Endodermal cell (in vitro differentiated cells): ENCODE measurements around the gene ANKRD44. TPM values are rescaled to one million over a fixed set of nuclear protein-coding genes. Genes with fewer than 3 reads are reported as not detected.

ENCODE experiments used
- DNase-seq: peaks from one replicate; pipeline ENCODE4 v3.0.0-alpha.2; 2017
- H3K27ac ChIP-seq: 2 replicates; pipeline ENCODE4 v1.5.1; 2013; ENCODE audit warnings: mild to moderate bottlenecking, low read depth, low read length, moderate library complexity
- H3K27me3 ChIP-seq: 2 replicates; pipeline ENCODE4 v1.6.1; 2013; ENCODE audit warnings: mild to moderate bottlenecking, low read length, moderate library complexity; ENCODE audit not compliant: insufficient read depth, control insufficient read depth, poor library complexity, severe bottlenecking
- H3K36me3 ChIP-seq: 2 replicates; pipeline ENCODE4 v1.7.0; 2013; ENCODE audit warnings: mild to moderate bottlenecking, low read length, moderate library complexity; ENCODE audit not compliant: control insufficient read depth, insufficient read depth
- H3K4me1 ChIP-seq: one replicate; pipeline ENCODE4 v1.7.0; 2013; ENCODE audit warnings: low read length; ENCODE audit not compliant: control insufficient read depth, insufficient read depth
- H3K4me3 ChIP-seq: 2 replicates; pipeline ENCODE4 v1.5.1; 2013; ENCODE audit warnings: mild to moderate bottlenecking, low read length, moderate library complexity
- H3K9ac ChIP-seq: 2 replicates; pipeline ENCODE4 v1.6.1; 2013; ENCODE audit warnings: mild to moderate bottlenecking, low read length, moderate library complexity; ENCODE audit not compliant: poor library complexity, severe bottlenecking; ENCODE audit errors: extremely low read depth
- H3K9me3 ChIP-seq: 2 replicates; pipeline ENCODE4 v1.6.1; 2013; ENCODE audit warnings: mild to moderate bottlenecking, low read length, moderate library complexity; ENCODE audit not compliant: control insufficient read depth
- H3K27ac Mint-ChIP-seq: 2 replicates; pipeline ENCODE4 v1.8.0; 2020; ENCODE audit warnings: mixed read lengths
- H3K27me3 Mint-ChIP-seq: 2 replicates; pipeline ENCODE4 v1.8.0; 2021; ENCODE audit warnings: mild to moderate bottlenecking, mixed read lengths; ENCODE audit not compliant: insufficient read depth
- H3K36me3 Mint-ChIP-seq: 2 replicates; pipeline ENCODE4 v1.8.0; 2020; ENCODE audit warnings: low read depth, mixed read lengths
- H3K4me1 Mint-ChIP-seq: 2 replicates; pipeline ENCODE4 v1.8.0; 2020; ENCODE audit warnings: mixed read lengths
- H3K4me3 Mint-ChIP-seq: 2 replicates; pipeline ENCODE4 v1.8.0; 2020; ENCODE audit warnings: mild to moderate bottlenecking, moderate library complexity, mixed read lengths
- H3K9me3 Mint-ChIP-seq: 2 replicates; pipeline ENCODE4 v1.8.0; 2020; ENCODE audit warnings: mild to moderate bottlenecking, mixed read lengths
- CTCF ChIP-seq: fragments of 200-600 bp; sonication (generic); conservative IDR thresholded peaks from 2 replicates; pipeline ENCODE4 v1.5.0; 2021; ENCODE audit warnings: antibody characterized with exemption, mild to moderate bottlenecking
- WGBS, 2 experiments: methylation state at CpG; one replicate each; pipeline versions ENCODE4 v1.1.5 to v1.1.7; 2013; ENCODE audit warnings: missing lambda C conversion rate in 2 of 2, mixed read lengths in 1 of 2; ENCODE audit not compliant: insufficient coverage in 1 of 2, insufficient read length in 1 of 2; 5-methylcytosine and 5-hydroxymethylcytosine counted together
- total RNA-seq, 2 donors: library from RNA; stranded (reverse); fragmentation: NEBNext Ultra II Directional in 1 of 2; extraction: Animal tissue kit (Norgen Biotek cat#: 25700) in 1 of 2; gene quantifications; 2 replicates in 1 of 2; 3 replicates in 1 of 2; pipeline ENCODE4 v1.2.1, GENCODE V29; 2021

ANKRD44 gene
- total RNA-seq, 2 donors from 2014 or later: 6.2 to 10.6 TPM

GRCh38 chr2:197259470-197259999 is 51.0 kb downstream of the ANKRD44 start:
- DNase-seq: no peak
- Histone ChIP-seq H3K9ac (no peak overlapping the region), H3K27ac (no peak overlapping the region), H3K27me3 (no peaks in the 10 kb centered on the region), H3K36me3 (no peaks in the 10 kb centered on the region), H3K9me3 (no peaks in the 10 kb centered on the region), H3K4me1 (no peaks in the 10 kb centered on the region), H3K4me3 (no peak overlapping the region)
- Mint-ChIP-seq H3K4me1 (peaks cover 4% of the 10 kb centered on the region), H3K4me3 (no peak overlapping the region), H3K9me3 (no peaks in the 10 kb centered on the region), H3K36me3 (no peaks in the 10 kb centered on the region), H3K27ac (no peak overlapping the region), H3K27me3 (no peaks in the 10 kb centered on the region)
- no peak for TF ChIP-seq CTCF
- WGBS, 2 experiments: 97 to 100% methylated on average over 1 to 3 of the region's 3 CpGs

GRCh38 chr2:197258580-197258979 is 52.0 kb downstream of the ANKRD44 start:
- no peaks in the 10 kb centered on the region for H3K9me3 ChIP-seq
- H3K36me3 ChIP-seq: no peaks in the 10 kb centered on the region
- no peak overlapping the region for H3K27ac ChIP-seq
- no peaks in the 10 kb centered on the region for H3K9me3 Mint-ChIP-seq
- H3K27me3 Mint-ChIP-seq: no peaks in the 10 kb centered on the region
- no peaks in the 10 kb centered on the region for H3K27me3 ChIP-seq
- H3K4me1 ChIP-seq: no peaks in the 10 kb centered on the region
- DNase-seq: no peak
- H3K4me1 Mint-ChIP-seq: peaks cover 4% of the 10 kb centered on the region
- H3K9ac ChIP-seq: no peak overlapping the region
- no peak overlapping the region for H3K27ac Mint-ChIP-seq
- no peak overlapping the region for H3K4me3 Mint-ChIP-seq
- H3K4me3 ChIP-seq: no peak overlapping the region
- H3K36me3 Mint-ChIP-seq: no peaks in the 10 kb centered on the region
- TF ChIP-seq CTCF: no peak
- WGBS, 2 experiments: 100% methylated on average over 1 to 2 of the region's 2 CpGs

GRCh38 chr2:197256547-197257170 is 53.9 kb downstream of the ANKRD44 start:
- TF ChIP-seq CTCF: no peak
- Histone ChIP-seq H3K27me3 (no peaks in the 10 kb centered on the region), H3K27ac (no peak overlapping the region), H3K4me1 (no peaks in the 10 kb centered on the region), H3K4me3 (no peak overlapping the region), H3K36me3 (no peaks in the 10 kb centered on the region), H3K9me3 (no peaks in the 10 kb centered on the region), H3K9ac (no peak overlapping the region)
- Mint-ChIP-seq H3K4me3 (no peak overlapping the region), H3K4me1 (peaks cover 4% of the 10 kb centered on the region), H3K27me3 (no peaks in the 10 kb centered on the region), H3K27ac (no peak overlapping the region), H3K9me3 (no peaks in the 10 kb centered on the region), H3K36me3 (no peaks in the 10 kb centered on the region)
- DNase-seq: no peak
- 91 to 100% methylated on average over 2 of the region's 2 CpGs for WGBS, 2 experiments
